Osteoblast (primary cell): ENCODE data around the gene NIT1. TPM values are rescaled to one million over a fixed set of nuclear protein-coding genes. Genes with fewer than 3 reads are reported as not detected.
A peak's percentile ranks its signal among the peaks of the same experiment; 100 is the strongest.

Source experiments
- DNase-seq: peaks from one replicate; pipeline ENCODE4 v3.0.0; 2011; ENCODE audit warnings: low spot score, mixed read lengths; ENCODE audit not compliant: insufficient read length; ENCODE audit errors: missing footprints
- H2AFZ ChIP-seq: 2 replicates; pipeline ENCODE4 v1.6.0; 2011; ENCODE audit warnings: mild to moderate bottlenecking, low read length
- H3K27ac ChIP-seq: 2 replicates; pipeline ENCODE4 v1.5.1; 2011; ENCODE audit warnings: mild to moderate bottlenecking, low read depth, low read length, moderate library complexity
- H3K27me3 ChIP-seq: 2 replicates; pipeline ENCODE4 v1.6.0; 2012; ENCODE audit warnings: mild to moderate bottlenecking, control low read depth, inconsistent platforms, low read length, moderate library complexity; ENCODE audit not compliant: insufficient read depth
- H3K36me3 ChIP-seq: 2 replicates; pipeline ENCODE4 v1.5.1; 2011; ENCODE audit warnings: mild to moderate bottlenecking, low read length, control low read depth, moderate library complexity; ENCODE audit not compliant: insufficient read depth
- H3K4me1 ChIP-seq: 2 replicates; pipeline ENCODE4 v1.5.1; 2011; ENCODE audit warnings: mild to moderate bottlenecking, low read length, control low read depth, moderate library complexity; ENCODE audit not compliant: insufficient read depth
- H3K4me2 ChIP-seq: 2 replicates; pipeline ENCODE4 v1.6.0; 2011; ENCODE audit warnings: mild to moderate bottlenecking, low read length; ENCODE audit not compliant: insufficient read depth
- H3K4me3 ChIP-seq: fragments of 200-600 bp; sonication (generic); 3 replicates; pipeline ENCODE4 v1.5.1; 2012; ENCODE audit warnings: mild to moderate bottlenecking, low read length, inconsistent platforms; ENCODE audit not compliant: insufficient read depth
- H3K79me2 ChIP-seq: 2 replicates; pipeline ENCODE4 v1.6.0; 2012; ENCODE audit warnings: mild to moderate bottlenecking, low read length, control low read depth, inconsistent platforms; ENCODE audit not compliant: insufficient read depth
- H3K9me3 ChIP-seq: 2 replicates; pipeline ENCODE4 v1.5.1; 2011; ENCODE audit warnings: low read depth, low read length, control low read depth
- H4K20me1 ChIP-seq: 2 replicates; pipeline ENCODE4 v1.6.0; 2012; ENCODE audit warnings: mild to moderate bottlenecking, low read length, control low read depth; ENCODE audit not compliant: insufficient read depth
- total RNA-seq: library from RNA; depleted of rRNA; stranded (reverse); fragments of >200 nt; gene quantifications from 2 replicates; pipeline ENCODE4 v1.2.3, GENCODE V29; 2012
- TF ChIP-seq, protein P1 (sequence below): IDR thresholded peaks from 2 replicates; pipeline ENCODE4 v1.5.1; 2011; ENCODE audit warnings: mild to moderate bottlenecking, low read depth, low read length, moderate library complexity; ENCODE audit errors: extremely low read depth

Gene NIT1
- total RNA-seq, 1 donor = 23.9 TPM

DNA sequence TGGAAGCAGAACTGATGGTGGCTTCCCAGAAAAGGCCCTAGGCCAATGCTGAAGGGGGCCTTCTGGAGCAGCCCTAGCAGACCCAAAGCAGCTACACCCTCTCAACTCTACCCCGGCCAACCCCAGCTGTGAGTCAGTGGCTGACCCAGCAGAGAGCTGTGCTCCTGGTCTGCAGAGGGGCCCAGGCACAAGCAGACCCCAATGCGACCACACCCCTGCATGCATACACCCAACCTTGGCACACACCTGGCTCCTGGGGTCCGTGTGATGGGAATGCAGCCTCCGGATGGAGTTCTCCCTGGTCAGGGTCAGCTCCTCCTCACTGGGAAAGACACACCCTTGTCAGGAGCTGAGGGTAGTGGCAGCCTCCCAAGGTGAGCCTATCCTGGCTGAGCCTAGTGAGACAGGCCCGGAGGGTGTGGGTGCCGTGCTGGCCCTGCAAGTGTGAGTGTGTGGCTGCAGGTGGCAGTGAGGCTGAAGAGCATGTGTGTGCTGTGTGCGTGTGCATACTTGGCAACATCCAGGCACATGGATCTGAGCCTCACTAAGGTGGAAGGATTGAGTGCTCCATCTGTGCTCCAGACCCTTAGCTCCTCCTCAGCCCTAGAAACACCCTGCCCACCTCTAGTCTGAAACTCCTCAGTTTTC lies 44.3 kb upstream of the NIT1 start:
- Histone ChIP-seq H3K4me2 (no peak overlapping the region), H3K27me3 (no peaks in the 10 kb centered on the region), H3K36me3 (no peaks in the 10 kb centered on the region), H3K27ac (no peak overlapping the region), H2AFZ (no peak overlapping the region), H3K79me2 (no peaks in the 10 kb centered on the region), H4K20me1 (no peaks in the 10 kb centered on the region), H3K9me3 (no peaks in the 10 kb centered on the region), H3K4me3 (no peak overlapping the region), H3K4me1 (no peaks in the 10 kb centered on the region)
- TF ChIP-seq, protein P1, sequence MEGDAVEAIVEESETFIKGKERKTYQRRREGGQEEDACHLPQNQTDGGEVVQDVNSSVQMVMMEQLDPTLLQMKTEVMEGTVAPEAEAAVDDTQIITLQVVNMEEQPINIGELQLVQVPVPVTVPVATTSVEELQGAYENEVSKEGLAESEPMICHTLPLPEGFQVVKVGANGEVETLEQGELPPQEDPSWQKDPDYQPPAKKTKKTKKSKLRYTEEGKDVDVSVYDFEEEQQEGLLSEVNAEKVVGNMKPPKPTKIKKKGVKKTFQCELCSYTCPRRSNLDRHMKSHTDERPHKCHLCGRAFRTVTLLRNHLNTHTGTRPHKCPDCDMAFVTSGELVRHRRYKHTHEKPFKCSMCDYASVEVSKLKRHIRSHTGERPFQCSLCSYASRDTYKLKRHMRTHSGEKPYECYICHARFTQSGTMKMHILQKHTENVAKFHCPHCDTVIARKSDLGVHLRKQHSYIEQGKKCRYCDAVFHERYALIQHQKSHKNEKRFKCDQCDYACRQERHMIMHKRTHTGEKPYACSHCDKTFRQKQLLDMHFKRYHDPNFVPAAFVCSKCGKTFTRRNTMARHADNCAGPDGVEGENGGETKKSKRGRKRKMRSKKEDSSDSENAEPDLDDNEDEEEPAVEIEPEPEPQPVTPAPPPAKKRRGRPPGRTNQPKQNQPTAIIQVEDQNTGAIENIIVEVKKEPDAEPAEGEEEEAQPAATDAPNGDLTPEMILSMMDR = no peak
- DNase-seq = no peak

DNA sequence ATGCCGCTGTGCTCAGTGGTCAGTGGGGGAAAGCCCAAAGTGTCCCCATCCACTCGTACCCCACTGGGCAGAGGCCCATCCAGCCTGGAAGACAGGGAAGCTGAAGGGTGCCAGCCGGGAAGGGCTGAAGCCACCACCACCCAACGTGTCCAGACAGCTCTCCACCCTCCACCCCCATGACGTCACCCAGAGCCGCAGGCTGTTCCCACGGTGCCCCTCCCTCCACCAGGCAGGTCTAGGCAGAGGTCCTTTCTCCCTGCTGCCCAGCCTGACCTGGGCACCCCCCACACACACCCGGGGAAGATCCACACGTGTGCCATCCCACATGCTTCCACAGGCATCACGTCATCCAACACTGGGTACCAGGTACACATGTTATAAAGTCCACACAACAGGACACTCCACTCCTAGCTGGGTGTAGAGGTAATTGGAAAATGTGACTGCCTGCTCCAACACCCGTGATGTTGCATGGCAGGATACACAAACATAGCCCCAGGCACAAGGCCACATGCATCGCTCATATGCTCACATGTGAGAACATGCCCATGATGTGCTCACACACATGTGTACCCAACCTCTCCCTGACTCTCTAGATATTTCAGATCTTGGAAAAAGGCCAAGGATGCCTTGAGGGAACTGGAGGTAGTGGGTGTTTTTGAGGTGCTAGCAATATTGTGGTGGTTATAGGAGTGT lies 43.1 kb upstream of the NIT1 start:
- no peaks in the 10 kb centered on the region for H3K27me3 ChIP-seq
- peak; percentile 62 for DNase-seq
- H4K20me1 ChIP-seq = no peaks in the 10 kb centered on the region
- no peaks in the 10 kb centered on the region for H3K9me3 ChIP-seq
- H3K4me1 ChIP-seq = no peaks in the 10 kb centered on the region
- TF ChIP-seq, protein P1 = no peak
- no peak overlapping the region for H3K4me2 ChIP-seq
- peak overlapping the region; percentile 51 for H2AFZ ChIP-seq
- no peak overlapping the region for H3K27ac ChIP-seq
- no peak overlapping the region for H3K4me3 ChIP-seq
- H3K79me2 ChIP-seq = no peaks in the 10 kb centered on the region
- H3K36me3 ChIP-seq = no peaks in the 10 kb centered on the region

DNA sequence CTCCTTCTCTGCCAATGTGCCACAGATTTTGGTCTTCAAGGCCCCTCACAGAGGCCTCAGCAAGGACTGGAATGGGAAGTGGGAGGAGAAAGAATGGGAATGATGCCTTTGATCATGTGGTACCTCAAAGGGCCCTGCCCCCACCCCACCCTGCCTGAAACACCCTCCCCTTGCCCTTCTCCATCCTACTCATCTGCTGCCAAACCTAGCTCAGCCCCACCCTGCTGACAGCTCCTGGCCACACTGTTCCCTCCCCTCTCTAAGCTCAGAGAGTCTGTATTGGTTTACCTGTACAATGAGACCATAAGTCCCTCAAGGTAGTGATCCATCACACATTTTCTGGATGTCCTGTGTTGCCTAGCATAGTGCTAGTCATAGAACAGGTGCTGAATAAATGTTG lies 41.5 kb upstream of the NIT1 start:
- Histone ChIP-seq H4K20me1 (no peaks in the 10 kb centered on the region), H3K4me3 (no peak overlapping the region), H3K4me1 (peaks cover 10% of the 10 kb centered on the region), H3K79me2 (no peaks in the 10 kb centered on the region), H3K4me2 (no peak overlapping the region), H3K9me3 (no peaks in the 10 kb centered on the region), H2AFZ (no peak overlapping the region), H3K36me3 (no peaks in the 10 kb centered on the region), H3K27me3 (no peaks in the 10 kb centered on the region), H3K27ac (no peak overlapping the region)
- no peak for DNase-seq
- TF ChIP-seq, protein P1 = no peak

DNA sequence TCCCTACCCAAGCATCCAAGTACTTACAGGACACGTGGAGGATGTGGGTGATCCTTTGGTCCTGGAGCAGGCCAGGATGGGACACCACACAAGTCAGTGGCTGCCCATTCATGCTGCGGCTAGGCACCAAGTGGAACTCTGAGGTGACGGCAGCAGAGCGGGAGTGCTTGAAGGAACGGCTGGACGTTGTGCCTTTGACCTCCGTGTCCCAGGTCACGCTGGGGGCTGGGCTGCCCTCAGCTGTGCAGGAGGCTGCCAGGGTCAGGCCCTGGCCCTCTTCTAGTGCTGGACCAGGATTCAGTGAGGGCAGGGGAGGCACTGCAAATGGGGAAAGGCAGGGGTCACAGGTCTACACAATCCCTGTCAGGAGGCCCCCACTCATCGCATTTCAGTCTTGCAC lies 40.5 kb upstream of the NIT1 start:
- TF ChIP-seq, protein P1 = no peak
- Histone ChIP-seq H2AFZ (no peak overlapping the region), H3K9me3 (no peaks in the 10 kb centered on the region), H3K27ac (no peak overlapping the region), H3K27me3 (no peaks in the 10 kb centered on the region), H3K79me2 (no peaks in the 10 kb centered on the region), H4K20me1 (no peaks in the 10 kb centered on the region), H3K4me1 (peaks cover 10% of the 10 kb centered on the region), H3K36me3 (no peaks in the 10 kb centered on the region), H3K4me2 (no peak overlapping the region), H3K4me3 (no peak overlapping the region)
- no peak for DNase-seq
